Mesendoderm (in vitro differentiated cells): ENCODE data around the gene CD300E.

Experiments
- DNase-seq: peaks from one replicate; pipeline ENCODE4 v3.0.0; 2013
- H2AK5ac ChIP-seq: 2 replicates; pipeline ENCODE4 v1.6.1; 2013; ENCODE audit warnings: low read length, inconsistent platforms
- H2BK120ac ChIP-seq: 2 replicates; pipeline ENCODE4 v1.6.1; 2013; ENCODE audit warnings: low read depth, mild to moderate bottlenecking, low read length, moderate library complexity, mixed read lengths
- H2BK15ac ChIP-seq: replicated peaks from 2 replicates; pipeline ENCODE4 v1.6.1; 2013; ENCODE audit warnings: low read depth, mild to moderate bottlenecking, moderate library complexity
- H2BK5ac ChIP-seq: 2 replicates; pipeline ENCODE4 v1.6.1; 2013; ENCODE audit warnings: low read length, inconsistent platforms
- H3K18ac ChIP-seq: 2 replicates; pipeline ENCODE4 v1.6.1; 2013; ENCODE audit warnings: mild to moderate bottlenecking, low read length, mixed read lengths
- H3K23ac ChIP-seq: one replicate; pipeline ENCODE4 v1.6.1; 2013; ENCODE audit warnings: low read length
- H3K27ac ChIP-seq: 2 replicates; pipeline ENCODE4 v1.5.1; 2013; ENCODE audit warnings: low read depth, mild to moderate bottlenecking, inconsistent platforms, low read length, moderate library complexity
- H3K27me3 ChIP-seq: 2 replicates; pipeline ENCODE4 v1.6.1; 2013; ENCODE audit warnings: low read length, control low read depth, mild to moderate bottlenecking, inconsistent platforms; ENCODE audit not compliant: insufficient read depth, poor library complexity
- H3K36me3 ChIP-seq: 2 replicates; pipeline ENCODE4 v1.6.1; 2013; ENCODE audit warnings: low read length, inconsistent platforms; ENCODE audit not compliant: control insufficient read depth, insufficient read depth
- H3K4ac ChIP-seq: one replicate; pipeline ENCODE4 v1.6.1; 2013; ENCODE audit warnings: low read depth, mild to moderate bottlenecking, low read length, moderate library complexity
- H3K4me1 ChIP-seq: 2 replicates; pipeline ENCODE4 v1.6.1; 2013; ENCODE audit warnings: low read depth, low read length, inconsistent platforms; ENCODE audit not compliant: control insufficient read depth
- H3K4me2 ChIP-seq: 2 replicates; pipeline ENCODE4 v1.6.1; 2013; ENCODE audit warnings: low read length
- H3K4me3 ChIP-seq: 2 replicates; pipeline ENCODE4 v1.5.1; 2013; ENCODE audit warnings: mild to moderate bottlenecking, low read length
- H3K56ac ChIP-seq: one replicate; pipeline ENCODE4 v1.6.1; 2013; ENCODE audit warnings: low read length
- H3K79me1 ChIP-seq: 2 replicates; pipeline ENCODE4 v1.6.1; 2013; ENCODE audit warnings: low read length, inconsistent platforms
- H3K79me2 ChIP-seq: 2 replicates; pipeline ENCODE4 v1.6.1; 2013; ENCODE audit warnings: mild to moderate bottlenecking, low read length; ENCODE audit not compliant: control insufficient read depth, insufficient read depth
- H3K9ac ChIP-seq: 2 replicates; pipeline ENCODE4 v1.6.1; 2013; ENCODE audit warnings: low read length, inconsistent platforms
- H4K5ac ChIP-seq: one replicate; pipeline ENCODE4 v1.6.1; 2013; ENCODE audit warnings: low read length
- H4K8ac ChIP-seq: one replicate; pipeline ENCODE4 v1.6.1; 2013; ENCODE audit warnings: low read depth, mild to moderate bottlenecking, control low read depth, low read length, moderate library complexity
- WGBS: extraction: QIAGEN DNeasy Blood & Tissue Kit; methylation state at CpG from one replicate; pipeline ENCODE4 v1.1.7; 2013; ENCODE audit warnings: low lambda C conversion rate, missing lambda C conversion rate; ENCODE audit not compliant: insufficient coverage; ENCODE audit errors: extremely low coverage; 5-methylcytosine and 5-hydroxymethylcytosine counted together

Gene CD300E

DNA sequence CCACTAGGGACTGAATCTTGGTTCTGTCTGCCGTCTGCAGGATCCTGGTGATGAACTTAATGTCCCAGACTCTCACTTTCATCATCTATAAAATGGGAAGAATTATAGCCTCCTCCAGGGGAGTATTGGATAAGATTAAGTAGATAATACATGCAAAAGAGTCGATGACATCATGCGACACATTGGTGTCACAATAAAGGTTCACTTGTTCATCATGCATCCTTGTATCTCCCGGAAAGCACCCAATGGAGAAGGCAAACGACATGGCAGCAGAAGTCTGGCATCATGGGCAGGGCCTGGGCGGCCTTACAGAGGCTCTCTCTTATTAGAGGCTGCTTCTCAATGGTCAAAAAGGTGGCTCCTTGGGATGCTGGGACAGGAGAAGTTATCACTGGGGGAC is 35.1 kb upstream of the CD300E start:
- H3K4me1 ChIP-seq: no peaks in the 10 kb centered on the region
- no peak overlapping the region for H3K4me3 ChIP-seq
- no peak overlapping the region for H3K18ac ChIP-seq
- H2BK120ac ChIP-seq: no peak overlapping the region
- H3K27ac ChIP-seq: no peak overlapping the region
- no peak for DNase-seq
- no CpG with 5 or more reads among the region's 6 CpGs for WGBS
- H2BK15ac ChIP-seq: no peak overlapping the region
- H4K8ac ChIP-seq: no peak overlapping the region
- H3K23ac ChIP-seq: no peak overlapping the region
- no peak overlapping the region for H3K4ac ChIP-seq
- H3K4me2 ChIP-seq: no peak overlapping the region
- no peak overlapping the region for H4K5ac ChIP-seq
- no peaks in the 10 kb centered on the region for H3K36me3 ChIP-seq
- H2AK5ac ChIP-seq: no peak overlapping the region
- H3K9ac ChIP-seq: no peak overlapping the region
- H3K27me3 ChIP-seq: no peaks in the 10 kb centered on the region
- H3K79me2 ChIP-seq: no peaks in the 10 kb centered on the region
- no peak overlapping the region for H3K56ac ChIP-seq
- no peak overlapping the region for H2BK5ac ChIP-seq
- H3K79me1 ChIP-seq: no peaks in the 10 kb centered on the region

DNA sequence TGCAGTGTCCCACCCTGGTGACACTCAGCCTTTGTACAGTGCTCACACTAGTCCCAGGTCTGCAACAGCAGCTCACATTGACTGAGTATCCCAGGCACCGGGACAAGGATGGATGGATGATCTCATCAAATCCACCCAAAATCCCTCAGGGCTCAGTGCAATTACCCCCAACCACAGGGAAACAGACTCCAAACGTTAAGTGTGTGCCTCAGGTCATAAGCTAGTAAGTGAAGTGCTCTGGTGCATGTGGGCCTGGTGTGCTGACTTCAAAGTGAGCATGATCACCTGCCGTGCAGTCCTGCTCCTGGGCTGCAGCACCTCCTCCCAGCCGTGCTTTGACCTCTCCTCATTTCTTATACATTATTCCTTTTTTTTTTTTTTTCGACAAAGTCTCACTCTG is 31.2 kb upstream of the CD300E start:
- Histone ChIP-seq H3K18ac (no peak overlapping the region), H3K4me3 (no peak overlapping the region), H4K5ac (no peak overlapping the region), H3K36me3 (no peaks in the 10 kb centered on the region), H3K79me1 (no peaks in the 10 kb centered on the region), H2AK5ac (no peak overlapping the region), H3K4me1 (no peaks in the 10 kb centered on the region), H3K27ac (no peak overlapping the region), H2BK5ac (no peak overlapping the region), H4K8ac (no peak overlapping the region), H3K4ac (no peak overlapping the region), H2BK120ac (no peak overlapping the region), H3K79me2 (no peaks in the 10 kb centered on the region), H3K56ac (no peak overlapping the region), H3K23ac (no peak overlapping the region), H3K27me3 (no peaks in the 10 kb centered on the region), H2BK15ac (no peak overlapping the region), H3K4me2 (no peak overlapping the region), H3K9ac (no peak overlapping the region)
- WGBS: no CpG with 5 or more reads among the region's 5 CpGs
- no peak for DNase-seq

- Histone ChIP-seq H2BK120ac (no peak overlapping the region), H3K23ac (no peak overlapping the region), H3K9ac (no peak overlapping the region), H2AK5ac (no peak overlapping the region), H3K27ac (no peak overlapping the region), H3K27me3 (no peaks in the 10 kb centered on the region), H3K4me1 (no peaks in the 10 kb centered on the region), H3K36me3 (no peaks in the 10 kb centered on the region), H2BK5ac (no peak overlapping the region), H3K79me2 (no peaks in the 10 kb centered on the region), H3K4me2 (no peak overlapping the region), H4K5ac (no peak overlapping the region), H4K8ac (no peak overlapping the region), H3K18ac (no peak overlapping the region), H3K56ac (no peak overlapping the region), H2BK15ac (no peak overlapping the region), H3K4ac (no peak overlapping the region), H3K79me1 (no peaks in the 10 kb centered on the region), H3K4me3 (no peak overlapping the region)
- DNase-seq: no peak
- no CpG with 5 or more reads among the region's 3 CpGs for WGBS
Measured at GRCh38 chr17:74652020-74652419, 28.5 kb upstream of the CD300E start.

DNA sequence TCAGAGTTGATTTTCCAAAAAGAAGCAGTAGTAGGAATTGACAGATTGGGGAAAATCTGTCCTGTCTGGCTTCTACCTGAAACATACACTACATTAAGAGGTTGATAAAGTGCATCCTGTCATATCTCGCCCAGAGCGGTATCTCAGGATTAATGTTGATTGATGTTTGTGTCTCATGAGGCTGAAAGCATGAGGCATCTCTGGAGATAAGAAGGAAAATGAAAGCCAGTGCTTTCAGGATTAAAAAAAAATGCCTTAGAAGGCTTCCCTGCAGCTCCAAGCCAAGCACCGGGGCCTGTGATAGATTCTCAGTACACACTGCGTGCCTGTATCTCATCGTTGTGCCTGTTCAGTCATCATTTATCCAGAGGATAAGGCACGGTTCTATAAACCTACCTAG is 26.4 kb upstream of the CD300E start:
- H3K18ac ChIP-seq: peak overlapping the region; percentile 6
- H3K27ac ChIP-seq: no peak overlapping the region
- no peak overlapping the region for H3K9ac ChIP-seq
- no peak for DNase-seq
- H3K36me3 ChIP-seq: no peaks in the 10 kb centered on the region
- peaks cover 2% of the 10 kb centered on the region for H3K4me1 ChIP-seq
- no peak overlapping the region for H2AK5ac ChIP-seq
- H3K27me3 ChIP-seq: no peaks in the 10 kb centered on the region
- no peak overlapping the region for H2BK120ac ChIP-seq
- H3K79me1 ChIP-seq: no peaks in the 10 kb centered on the region
- WGBS: no CpG with 5 or more reads among the region's 6 CpGs
- no peak overlapping the region for H2BK15ac ChIP-seq
- no peak overlapping the region for H3K4ac ChIP-seq
- no peaks in the 10 kb centered on the region for H3K79me2 ChIP-seq
- no peak overlapping the region for H2BK5ac ChIP-seq
- no peak overlapping the region for H3K23ac ChIP-seq
- H4K8ac ChIP-seq: no peak overlapping the region
- no peak overlapping the region for H4K5ac ChIP-seq
- no peak overlapping the region for H3K4me3 ChIP-seq
- H3K56ac ChIP-seq: no peak overlapping the region
- H3K4me2 ChIP-seq: no peak overlapping the region

DNA sequence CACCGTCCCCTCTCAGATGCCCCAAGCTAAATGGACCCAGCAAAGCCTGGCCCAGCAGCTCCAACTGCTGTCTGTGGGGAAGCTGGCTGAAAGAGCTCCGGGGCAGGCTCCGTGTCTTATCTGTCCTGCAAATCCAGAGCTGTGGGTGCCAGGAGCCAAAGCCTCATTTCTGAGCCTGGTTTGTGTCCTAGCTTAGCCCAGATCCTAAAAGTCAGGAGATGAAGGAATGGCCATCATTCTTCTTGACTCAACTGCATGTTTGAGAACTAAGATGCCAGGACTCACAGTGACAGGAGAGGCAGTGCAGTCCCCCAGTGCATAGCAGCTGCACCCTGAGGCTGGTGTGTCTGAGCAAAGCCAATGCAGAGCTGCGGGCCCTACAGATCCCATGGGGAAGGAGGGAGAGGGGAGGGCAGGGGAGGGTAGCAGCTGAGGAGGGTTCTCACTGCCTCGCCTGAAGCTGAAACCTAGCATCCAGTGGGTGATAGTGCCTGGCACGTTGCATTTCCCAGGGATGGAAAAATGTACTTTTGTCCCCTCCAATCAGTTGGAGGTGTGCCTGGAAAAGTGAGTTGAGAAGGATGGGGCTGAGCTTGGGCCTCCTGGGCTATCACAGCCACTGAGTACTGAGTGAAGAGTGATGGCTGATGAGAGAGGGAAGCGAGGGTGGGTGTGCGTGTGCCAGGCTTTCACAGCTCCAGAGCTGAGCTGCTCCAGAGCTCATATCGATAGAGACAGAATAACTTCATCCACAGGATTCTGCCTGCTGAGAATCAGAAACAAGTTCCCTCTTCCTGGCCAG is 24.5 kb upstream of the CD300E start:
- Histone ChIP-seq H4K5ac (no peak overlapping the region), H3K27ac (no peak overlapping the region), H2BK120ac (no peak overlapping the region), H3K4me1 (peaks cover 7% of the 10 kb centered on the region), H3K56ac (peak overlapping the region; percentile 19), H2AK5ac (no peak overlapping the region), H4K8ac (no peak overlapping the region), H3K27me3 (no peaks in the 10 kb centered on the region), H3K4me3 (no peak overlapping the region), H3K23ac (no peak overlapping the region), H3K79me2 (no peaks in the 10 kb centered on the region), H3K9ac (no peak overlapping the region), H3K18ac (no peak overlapping the region), H2BK5ac (peak overlapping the region; percentile 22), H2BK15ac (no peak overlapping the region), H3K36me3 (no peaks in the 10 kb centered on the region), H3K79me1 (no peaks in the 10 kb centered on the region), H3K4me2 (no peak overlapping the region), H3K4ac (peak overlapping the region; percentile 49)
- no CpG with 5 or more reads among the region's 9 CpGs for WGBS
- DNase-seq: no peak

GRCh38 chr17:74646231-74646630 is 22.7 kb upstream of the CD300E start:
- Histone ChIP-seq H3K27ac (no peak overlapping the region), H3K36me3 (no peaks in the 10 kb centered on the region), H2BK5ac (peak overlapping the region; percentile 57), H3K79me1 (no peaks in the 10 kb centered on the region), H2AK5ac (no peak overlapping the region), H4K8ac (no peak overlapping the region), H3K23ac (no peak overlapping the region), H2BK15ac (no peak overlapping the region), H3K27me3 (no peaks in the 10 kb centered on the region), H4K5ac (no peak overlapping the region), H3K56ac (peak overlapping the region; percentile 58), H3K4me1 (peaks cover 17% of the 10 kb centered on the region), H3K4ac (no peak overlapping the region), H3K4me3 (no peak overlapping the region), H3K79me2 (no peaks in the 10 kb centered on the region), H3K9ac (no peak overlapping the region), H3K18ac (no peak overlapping the region), H2BK120ac (no peak overlapping the region), H3K4me2 (no peak overlapping the region)
- DNase-seq: peak; percentile 67
- WGBS: no CpG with 5 or more reads among the region's 3 CpGs
